HEK293 (cell line): Measurements from ENCODE around the gene MFAP1.

ENCODE experiments used
- AEBP2 ChIP-seq: fragments of 450-650 bp; formaldehyde crosslinking; IDR thresholded peaks from 2 replicates; pipeline ENCODE4 v1.5.1; 2016; ENCODE audit warnings: missing biosample characterization, missing genetic modification characterization, borderline replicate concordance
- HIC1 ChIP-seq: fragments of 450-650 bp; formaldehyde crosslinking; IDR thresholded peaks from 2 replicates; pipeline ENCODE4 v1.5.1; 2016; ENCODE audit warnings: missing biosample characterization, missing genetic modification characterization
- HOXA7 ChIP-seq: sonication (generic); formaldehyde crosslinking; IDR thresholded peaks from 2 replicates; pipeline ENCODE4 v1.8.1; 2022; ENCODE audit warnings: missing genetic modification reagents, borderline replicate concordance
- HOXC10 ChIP-seq: sonication (generic); formaldehyde crosslinking; IDR thresholded peaks from 2 replicates; pipeline ENCODE4 v1.8.1; 2023; ENCODE audit warnings: mild to moderate bottlenecking, missing genetic modification reagents
- HOXD13 ChIP-seq: sonication (generic); formaldehyde crosslinking; IDR thresholded peaks from 2 replicates; pipeline ENCODE4 v1.8.0; 2022; ENCODE audit warnings: missing genetic modification reagents, borderline replicate concordance
- MZF1 ChIP-seq: fragments of 450-650 bp; formaldehyde crosslinking; IDR thresholded peaks from 2 replicates; pipeline ENCODE4 v1.5.1; 2017; ENCODE audit warnings: missing biosample characterization, missing genetic modification characterization, borderline replicate concordance
- PBX3 ChIP-seq: sonication (generic); formaldehyde crosslinking; IDR thresholded peaks from 2 replicates; pipeline ENCODE4 v1.8.1; 2022; ENCODE audit warnings: mild to moderate bottlenecking, moderate library complexity, missing genetic modification reagents
- REPIN1 ChIP-seq: fragments of 450-650 bp; formaldehyde crosslinking; IDR thresholded peaks from 2 replicates; pipeline ENCODE4 v1.5.1; 2017; ENCODE audit warnings: missing biosample characterization, missing genetic modification characterization, low read depth
- SALL2 ChIP-seq: fragments of 450-650 bp; formaldehyde crosslinking; IDR thresholded peaks from 2 replicates; pipeline ENCODE4 v1.5.0; 2017; ENCODE audit warnings: missing biosample characterization, mild to moderate bottlenecking, missing genetic modification characterization, borderline replicate concordance
- TRIM28 ChIP-seq: IDR thresholded peaks from 2 replicates; pipeline ENCODE4 v1.6.1; 2011; ENCODE audit warnings: low read length, control low read depth, borderline replicate concordance
- ZBTB10 ChIP-seq: fragments of 450-650 bp; formaldehyde crosslinking; IDR thresholded peaks from 2 replicates; pipeline ENCODE4 v1.5.1; 2016; ENCODE audit warnings: missing biosample characterization, missing genetic modification characterization
- ZBTB21 ChIP-seq: fragments of 450-650 bp; formaldehyde crosslinking; IDR thresholded peaks from 2 replicates; pipeline ENCODE4 v1.5.1; 2017; ENCODE audit warnings: missing biosample characterization, missing genetic modification characterization
- ZBTB48 ChIP-seq: fragments of 450-650 bp; formaldehyde crosslinking; IDR thresholded peaks from 2 replicates; pipeline ENCODE4 v1.5.1; 2016; ENCODE audit warnings: missing biosample characterization, missing genetic modification characterization
- ZFP3 ChIP-seq: fragments of 450-650 bp; formaldehyde crosslinking; IDR thresholded peaks from 2 replicates; pipeline ENCODE4 v1.5.1; 2016; ENCODE audit warnings: low read depth, missing biosample characterization, missing genetic modification characterization
- ZFP41 ChIP-seq: fragments of 450-650 bp; formaldehyde crosslinking; IDR thresholded peaks from 2 replicates; pipeline ENCODE4 v1.5.1; 2016; ENCODE audit warnings: missing biosample characterization, missing genetic modification characterization, borderline replicate concordance
- ZNF114 ChIP-seq: fragments of 450-650 bp; formaldehyde crosslinking; IDR thresholded peaks from 2 replicates; pipeline ENCODE4 v1.5.0; 2017; ENCODE audit warnings: missing biosample characterization, missing genetic modification characterization
- ZNF16 ChIP-seq: fragments of 450-650 bp; formaldehyde crosslinking; IDR thresholded peaks from 2 replicates; pipeline ENCODE4 v1.5.1; 2016; ENCODE audit warnings: low read depth, missing biosample characterization, missing genetic modification characterization
- ZNF174 ChIP-seq: fragments of 450-650 bp; formaldehyde crosslinking; IDR thresholded peaks from 2 replicates; pipeline ENCODE4 v1.5.0; 2017; ENCODE audit warnings: missing biosample characterization, mild to moderate bottlenecking, missing genetic modification characterization
- ZNF214 ChIP-seq: fragments of 450-650 bp; formaldehyde crosslinking; IDR thresholded peaks from 2 replicates; pipeline ENCODE4 v1.5.1; 2017; ENCODE audit warnings: missing biosample characterization, mild to moderate bottlenecking, missing genetic modification characterization, borderline replicate concordance
- ZNF354C ChIP-seq: fragments of 450-650 bp; formaldehyde crosslinking; IDR thresholded peaks from 2 replicates; pipeline ENCODE4 v1.5.1; 2016; ENCODE audit warnings: missing biosample characterization, missing genetic modification characterization, low read depth, borderline replicate concordance
- ZNF391 ChIP-seq: fragments of 450-650 bp; formaldehyde crosslinking; IDR thresholded peaks from 2 replicates; pipeline ENCODE4 v1.5.1; 2016; ENCODE audit warnings: low read depth, missing biosample characterization, missing genetic modification characterization, borderline replicate concordance
- ZNF529 ChIP-seq: fragments of 450-650 bp; formaldehyde crosslinking; IDR thresholded peaks from 2 replicates; pipeline ENCODE4 v1.5.1; 2017; ENCODE audit warnings: missing genetic modification characterization, missing biosample characterization; ENCODE audit not compliant: insufficient replicate concordance
- ZNF670 ChIP-seq: fragments of 450-650 bp; formaldehyde crosslinking; IDR thresholded peaks from 2 replicates; pipeline ENCODE4 v1.5.1; 2016; ENCODE audit warnings: missing biosample characterization, missing genetic modification characterization, low read depth
- ZNF843 ChIP-seq: fragments of 450-650 bp; formaldehyde crosslinking; IDR thresholded peaks from 2 replicates; pipeline ENCODE4 v1.5.1; 2016; ENCODE audit warnings: missing biosample characterization, missing genetic modification characterization
- TF ChIP-seq, protein P1 (sequence below): fragments of 450-650 bp; formaldehyde crosslinking; IDR thresholded peaks from 2 replicates; pipeline ENCODE4; 2016; ENCODE audit warnings: missing biosample characterization, missing genetic modification characterization
- TF ChIP-seq, protein P2 (sequence below): fragments of 450-650 bp; formaldehyde crosslinking; IDR thresholded peaks from 2 replicates; pipeline ENCODE4 v1.5.1; 2016; ENCODE audit warnings: missing biosample characterization, missing genetic modification characterization

MFAP1 gene

DNA sequence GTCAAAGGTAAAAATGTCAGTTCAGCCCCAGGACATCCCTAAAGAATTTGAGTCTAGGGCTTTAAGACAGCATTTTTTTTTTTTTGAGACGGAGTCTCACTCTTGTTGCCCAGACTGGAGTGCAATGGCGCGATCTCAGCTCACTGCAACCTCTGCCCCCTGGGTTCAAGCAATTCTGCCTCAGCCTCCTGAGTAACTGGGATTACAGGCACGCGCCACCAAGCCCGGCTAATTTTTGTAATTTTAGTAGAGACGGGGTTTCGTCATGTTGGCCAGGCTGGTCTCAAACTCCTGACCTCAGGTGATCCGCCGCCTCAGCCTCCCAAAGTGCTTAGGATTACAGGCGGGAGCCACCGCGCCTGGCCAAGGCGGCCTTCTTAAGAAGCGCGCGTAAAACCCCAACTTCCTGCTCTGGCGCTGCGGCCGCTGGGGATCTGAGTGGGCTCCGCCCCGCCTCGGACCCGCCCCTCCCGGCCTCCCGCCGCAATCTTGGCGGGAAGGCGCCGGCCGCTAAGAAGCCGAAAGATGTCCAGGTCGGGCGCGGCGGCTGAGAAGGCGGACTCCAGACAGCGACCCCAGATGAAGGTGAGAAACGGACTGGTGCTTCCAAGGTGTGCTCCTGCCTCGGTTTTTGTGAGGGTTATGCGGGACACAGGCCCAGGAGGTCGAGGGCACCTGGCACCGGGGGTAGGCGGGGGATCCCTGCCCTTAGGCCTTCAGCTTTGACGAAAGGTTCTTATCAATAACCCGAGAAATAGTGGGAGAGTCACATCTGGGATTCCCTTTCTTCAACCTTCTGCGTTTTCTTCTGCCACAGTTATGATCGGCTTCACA lies 2.2 kb upstream of the MFAP1 start, which contains the start of gene WDR76 (continued):
- TF ChIP-seq ZNF529 (tag by site-specific recombination): no peak
- no peak; the same call in 1 of the 2 replicates for TF ChIP-seq HOXD13 (CRISPR knock-in tag)
- TF ChIP-seq ZNF670 (tag by site-specific recombination): no peak
- peak; percentile 42; the same call in 1 of the 2 replicates for TF ChIP-seq HIC1 (tag by site-specific recombination)
- peak; percentile 8; the same call in 1 of the 2 replicates for TF ChIP-seq ZBTB21 (tag by site-specific recombination)
- TF ChIP-seq ZNF214: no peak
- TF ChIP-seq, protein P1, sequence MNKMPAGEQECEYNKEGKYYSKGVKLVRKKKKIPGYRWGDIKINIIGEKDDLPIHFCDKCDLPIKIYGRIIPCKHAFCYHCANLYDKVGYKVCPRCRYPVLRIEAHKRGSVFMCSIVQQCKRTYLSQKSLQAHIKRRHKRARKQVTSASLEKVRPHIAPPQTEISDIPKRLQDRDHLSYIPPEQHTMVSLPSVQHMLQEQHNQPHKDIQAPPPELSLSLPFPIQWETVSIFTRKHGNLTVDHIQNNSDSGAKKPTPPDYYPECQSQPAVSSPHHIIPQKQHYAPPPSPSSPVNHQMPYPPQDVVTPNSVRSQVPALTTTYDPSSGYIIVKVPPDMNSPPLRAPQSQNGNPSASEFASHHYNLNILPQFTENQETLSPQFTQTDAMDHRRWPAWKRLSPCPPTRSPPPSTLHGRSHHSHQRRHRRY: no peak
- TF ChIP-seq ZNF114: no peak
- TF ChIP-seq ZBTB48: no peak
- TF ChIP-seq REPIN1 (tag by site-specific recombination): 0 out of 2 replicates have a peak, but pooled peaks have one; percentile 29
- TF ChIP-seq TRIM28: no peak
- TF ChIP-seq ZNF354C (tag by site-specific recombination): no peak
- TF ChIP-seq ZNF843 (tag by site-specific recombination): no peak
- TF ChIP-seq SALL2 (tag by site-specific recombination): no peak
- no peak for TF ChIP-seq ZNF391 (tag by site-specific recombination)
- no peak for TF ChIP-seq ZNF174 (tag by site-specific recombination)
- no peak for TF ChIP-seq PBX3 (CRISPR knock-in tag)
- TF ChIP-seq AEBP2 (tag by site-specific recombination): no peak
- TF ChIP-seq HOXC10 (CRISPR knock-in tag): no peak
- 0 out of 2 replicates have a peak, but pooled peaks have one; percentile 28 for TF ChIP-seq ZBTB10 (tag by site-specific recombination)
- TF ChIP-seq, protein P2, sequence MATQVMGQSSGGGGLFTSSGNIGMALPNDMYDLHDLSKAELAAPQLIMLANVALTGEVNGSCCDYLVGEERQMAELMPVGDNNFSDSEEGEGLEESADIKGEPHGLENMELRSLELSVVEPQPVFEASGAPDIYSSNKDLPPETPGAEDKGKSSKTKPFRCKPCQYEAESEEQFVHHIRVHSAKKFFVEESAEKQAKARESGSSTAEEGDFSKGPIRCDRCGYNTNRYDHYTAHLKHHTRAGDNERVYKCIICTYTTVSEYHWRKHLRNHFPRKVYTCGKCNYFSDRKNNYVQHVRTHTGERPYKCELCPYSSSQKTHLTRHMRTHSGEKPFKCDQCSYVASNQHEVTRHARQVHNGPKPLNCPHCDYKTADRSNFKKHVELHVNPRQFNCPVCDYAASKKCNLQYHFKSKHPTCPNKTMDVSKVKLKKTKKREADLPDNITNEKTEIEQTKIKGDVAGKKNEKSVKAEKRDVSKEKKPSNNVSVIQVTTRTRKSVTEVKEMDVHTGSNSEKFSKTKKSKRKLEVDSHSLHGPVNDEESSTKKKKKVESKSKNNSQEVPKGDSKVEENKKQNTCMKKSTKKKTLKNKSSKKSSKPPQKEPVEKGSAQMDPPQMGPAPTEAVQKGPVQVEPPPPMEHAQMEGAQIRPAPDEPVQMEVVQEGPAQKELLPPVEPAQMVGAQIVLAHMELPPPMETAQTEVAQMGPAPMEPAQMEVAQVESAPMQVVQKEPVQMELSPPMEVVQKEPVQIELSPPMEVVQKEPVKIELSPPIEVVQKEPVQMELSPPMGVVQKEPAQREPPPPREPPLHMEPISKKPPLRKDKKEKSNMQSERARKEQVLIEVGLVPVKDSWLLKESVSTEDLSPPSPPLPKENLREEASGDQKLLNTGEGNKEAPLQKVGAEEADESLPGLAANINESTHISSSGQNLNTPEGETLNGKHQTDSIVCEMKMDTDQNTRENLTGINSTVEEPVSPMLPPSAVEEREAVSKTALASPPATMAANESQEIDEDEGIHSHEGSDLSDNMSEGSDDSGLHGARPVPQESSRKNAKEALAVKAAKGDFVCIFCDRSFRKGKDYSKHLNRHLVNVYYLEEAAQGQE (tag by site-specific recombination): no peak
- TF ChIP-seq HOXA7: no peak
- no peak for TF ChIP-seq ZFP3 (tag by site-specific recombination)
- no peak for TF ChIP-seq ZFP41 (tag by site-specific recombination)
- TF ChIP-seq MZF1 (tag by site-specific recombination): peak; percentile 66; the same call in 1 of the 2 replicates
- no peak for TF ChIP-seq ZNF16 (tag by site-specific recombination)
